A549 (cell line): Measurements from ENCODE around the gene RHEB. TPM values are rescaled to one million over a fixed set of nuclear protein-coding genes. Genes with fewer than 3 reads are reported as not detected.
A peak's percentile ranks its signal among the peaks of the same experiment; 100 is the strongest.

Source experiments
- ATAC-seq, 2 experiments: fragments of 200-7000 bp in 1 of 2; fragments of >200 bp in 1 of 2; cut with Nextera tagmentation in 1 of 2; cut with Tn5 transposase in 1 of 2; 3 replicates each; pipeline versions ENCODE4 v1.8.0 to v1.9.1; 2018 to 2020; ENCODE audit warnings: mild to moderate bottlenecking in 1 of 2, moderate library complexity in 1 of 2
- CTCF ChIA-PET: fragments of 300-600 bp; sonication (Branson Sonifier 250); formaldehyde crosslinking; extraction: SDS; loops from one replicate; lab custom pipeline; 2021; ENCODE audit warnings: antibody characterized with exemption, inconsistent platforms; lab: Yijun Ruan, JAX
- POLR2A ChIA-PET: fragments of 350-600 bp; formaldehyde crosslinking; extraction: SDS; loops from one replicate; lab custom pipeline; 2021; ENCODE audit warnings: antibody characterized with exemption, inconsistent platforms; lab: Yijun Ruan, JAX
- DNase-seq, 2 experiments: peaks; one replicate each; pipeline versions ENCODE4 v3.0.0 to v3.0.0-alpha.2; 2011 to 2016; ENCODE audit warnings: low read depth in 1 of 2, low spot score in 1 of 2
- FAIRE-seq: peaks from 2 replicates; lab custom pipeline; 2011; peaks lifted over from hg19 to GRCh38; lab: Jason Lieb, UNC
- H3K27ac ChIP-seq, 2 experiments: fragments of >200 bp; sonication (Bioruptor Twin); formaldehyde crosslinking; 3 replicates each; pipeline ENCODE4 v1.5.1; 2016 to 2017
- H3K4me1 ChIP-seq: fragments of >200 bp; sonication (Bioruptor Twin); formaldehyde crosslinking; 3 replicates; pipeline ENCODE4 v1.6.1; 2016
- H3K4me2 ChIP-seq: fragments of >200 bp; sonication (Bioruptor Twin); formaldehyde crosslinking; 3 replicates; pipeline ENCODE4 v1.6.1; 2016
- H3K4me3 ChIP-seq: fragments of >200 bp; sonication (Bioruptor Twin); formaldehyde crosslinking; 3 replicates; pipeline ENCODE4 v1.5.1; 2016
- H3K9me3 ChIP-seq: fragments of >200 bp; sonication (Bioruptor Twin); formaldehyde crosslinking; 3 replicates; pipeline ENCODE4 v1.6.1; 2016
- BHLHE40 ChIP-seq: IDR thresholded peaks from 2 replicates; pipeline ENCODE4 v1.6.1; 2012; ENCODE audit warnings: low read depth, low read length, inconsistent platforms
- CBX2 ChIP-seq: fragments of 200-600 bp; sonication (generic); IDR thresholded peaks from 2 replicates; pipeline ENCODE4 v1.6.1; 2016; ENCODE audit warnings: low read depth, mild to moderate bottlenecking, borderline replicate concordance
- CEBPB ChIP-seq, 2 experiments: fragments of >200 bp in 1 of 2; sonication (Bioruptor Twin) in 1 of 2; formaldehyde crosslinking in 1 of 2; IDR thresholded peaks; 2 replicates each; pipeline ENCODE4 v1.6.1; 2012 to 2016
- CHD4 ChIP-seq: fragments of 200-600 bp; sonication (generic); IDR thresholded peaks from 2 replicates; pipeline ENCODE4 v1.6.1; 2016; ENCODE audit warnings: antibody characterized with exemption, mild to moderate bottlenecking, borderline replicate concordance
- ELK1 ChIP-seq: fragments of 150-350 bp; IDR thresholded peaks from 2 replicates; pipeline ENCODE4 v1.6.1; 2014; ENCODE audit warnings: low read depth, mild to moderate bottlenecking, low read length
- FOSB ChIP-seq: fragments of 250-450 bp; sonication (Bioruptor Pico); IDR thresholded peaks from 2 replicates; pipeline ENCODE4 v1.5.0; 2020; ENCODE audit warnings: mild to moderate bottlenecking, moderate library complexity
- FOSL2 ChIP-seq, 2 experiments: fragments of 450-650 bp in 1 of 2; fragments of >200 bp in 1 of 2; sonication (Bioruptor Twin) in 1 of 2; formaldehyde crosslinking; IDR thresholded peaks; 2 replicates each; pipeline versions ENCODE4 v1.5.0 to v1.6.1; 2016 to 2020; ENCODE audit warnings: mild to moderate bottlenecking in 1 of 2, moderate library complexity in 1 of 2
- HEYL ChIP-seq: fragments of 250-450 bp; sonication (Bioruptor Pico); IDR thresholded peaks from 2 replicates; pipeline ENCODE4 v1.8.0; 2021; ENCODE audit warnings: mild to moderate bottlenecking, moderate library complexity
- HOXB13 ChIP-seq: fragments of 250-450 bp; sonication (Bioruptor Pico); IDR thresholded peaks from 2 replicates; pipeline ENCODE4 v1.5.0; 2020; ENCODE audit warnings: low read depth, mild to moderate bottlenecking, moderate library complexity
- JUN ChIP-seq, 2 experiments: fragments of >200 bp; sonication (Bioruptor Twin); formaldehyde crosslinking; IDR thresholded peaks; 2 replicates in 1 of 2; 3 replicates in 1 of 2; pipeline ENCODE4 v1.6.1; 2016 to 2017
- KDM5A ChIP-seq: fragments of 200-600 bp; sonication (generic); IDR thresholded peaks from 2 replicates; pipeline ENCODE4 v1.6.1; 2016; ENCODE audit warnings: antibody characterized with exemption, mild to moderate bottlenecking
- MAX ChIP-seq: IDR thresholded peaks from 2 replicates; pipeline ENCODE4 v1.6.1; 2012
- MYC ChIP-seq: IDR thresholded peaks from 2 replicates; pipeline ENCODE4 v1.6.1; 2012; ENCODE audit warnings: mild to moderate bottlenecking, inconsistent platforms, low read length, improper control_type of control experiment, borderline replicate concordance
- NFE2L2 ChIP-seq: fragments of 150-350 bp; conservative IDR thresholded peaks from 2 replicates; pipeline ENCODE4 v1.6.1; 2014; ENCODE audit warnings: low read length
- RFX5 ChIP-seq: fragments of 450-650 bp; IDR thresholded peaks from 2 replicates; pipeline ENCODE4 v1.7.1; 2014; ENCODE audit warnings: antibody characterized with exemption, mild to moderate bottlenecking, moderate library complexity
- RNF2 ChIP-seq: fragments of 200-600 bp; sonication (generic); IDR thresholded peaks from 2 replicates; pipeline ENCODE4 v1.6.1; 2016; ENCODE audit warnings: low read depth, mild to moderate bottlenecking, antibody characterized with exemption, moderate library complexity, borderline replicate concordance
- SMC3 ChIP-seq: fragments of >200 bp; sonication (Bioruptor Twin); formaldehyde crosslinking; IDR thresholded peaks from 3 replicates; pipeline ENCODE4 v1.6.1; 2018; ENCODE audit warnings: inconsistent platforms
- TFCP2L1 ChIP-seq: fragments of 250-450 bp; sonication (Bioruptor Pico); IDR thresholded peaks from 2 replicates; pipeline ENCODE4 v1.5.0; 2021; ENCODE audit warnings: mild to moderate bottlenecking
- WGBS: methylation state at CpG from one replicate; pipeline ENCODE4 v1.1.6; 2017; ENCODE audit errors: missing lambda C conversion rate; 5-methylcytosine and 5-hydroxymethylcytosine counted together
- polyA plus RNA-seq, 4 experiments: library from polyadenylated mRNA; depleted of rRNA in 3 of 4; stranded (reverse); fragments of >200 nt; fragmentation: RNase III in 1 of 4; extraction: RNeasy Plus Mini Kit Qiagen cat#74134 plus additional on column Dnase treatment in 1 of 4; gene quantifications; 2 replicates in 3 of 4; 3 replicates in 1 of 4; pipeline ENCODE4 v1.2.3, GENCODE V29; 2011 to 2017
- TF ChIP-seq, protein P1 (sequence below): IDR thresholded peaks from 2 replicates; pipeline ENCODE4 v1.6.1; 2012; ENCODE audit warnings: low read depth, borderline replicate concordance

Gene RHEB
- polyA plus RNA-seq, 2 of the 4 experiments (the other 2 are of a cell fraction): 110 to 198 TPM

- no peaks in the 10 kb centered on the region for H3K9me3 ChIP-seq
- DNase-seq: no peak
- no peak for ATAC-seq
- ChIA-PET POLR2A (interaction anchor here (1.0 to 1.5 kb wide), 3 partner anchors 70 to 107 kb away, joined by 3 to 5 read pairs (median 4); partner anchors contain the start of gene NUB1), CTCF (interaction anchor here (0.6 to 16.5 kb wide), 44 partner anchors 11 to 360 kb away, joined by 3 to 438 read pairs (median 8); partner anchors contain the start of genes CRYGN and WDR86)
- WGBS: 96% methylated on average over 26 of the region's 26 CpGs
- H3K27ac ChIP-seq: peak overlapping the region; percentile 83 to 98
- H3K4me3 ChIP-seq: peak overlapping the region; percentile 51
- TF ChIP-seq CHD4 (no peak), HOXB13 (CRISPR knock-in tag) (no peak), RFX5 (no peak)
- peak overlapping the region; percentile 86 for H3K4me2 ChIP-seq
- FAIRE-seq: no peak
- H3K4me1 ChIP-seq: peaks cover 11% of the 10 kb centered on the region; the same call in 2 of the 3 replicates
These were observed 71.8 kb downstream of the RHEB start for GRCh38 chr7:151447901-151448260.

- Histone ChIP-seq H3K27ac (peak overlapping the region in 1 of 2 experiments; percentile 57; a peak in 3 of 6 replicates), H3K4me3 (no peak overlapping the region), H3K9me3 (no peaks in the 10 kb centered on the region), H3K4me1 (peaks cover 11% of the 10 kb centered on the region; the same call in 2 of the 3 replicates), H3K4me2 (no peak overlapping the region)
- 94% methylated on average over 18 of the region's 18 CpGs for WGBS
- DNase-seq: no peak
- no peak for ATAC-seq
- FAIRE-seq: no peak
- POLR2A ChIA-PET: no interaction called here
- no peak for TF ChIP-seq FOSL2 (IDR thresholded peaks at IDR 0.05)
- no peak for TF ChIP-seq FOSL2 (CRISPR knock-in tag; IDR thresholded peaks at IDR 0.05)
- no peak for TF ChIP-seq NFE2L2
- TF ChIP-seq HEYL (CRISPR knock-in tag): no peak
- TF ChIP-seq JUN (IDR thresholded peaks at IDR 0.05): no peak
- no peak for TF ChIP-seq RNF2
- TF ChIP-seq, protein P1, sequence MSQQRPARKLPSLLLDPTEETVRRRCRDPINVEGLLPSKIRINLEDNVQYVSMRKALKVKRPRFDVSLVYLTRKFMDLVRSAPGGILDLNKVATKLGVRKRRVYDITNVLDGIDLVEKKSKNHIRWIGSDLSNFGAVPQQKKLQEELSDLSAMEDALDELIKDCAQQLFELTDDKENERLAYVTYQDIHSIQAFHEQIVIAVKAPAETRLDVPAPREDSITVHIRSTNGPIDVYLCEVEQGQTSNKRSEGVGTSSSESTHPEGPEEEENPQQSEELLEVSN: no peak
- CTCF ChIA-PET: interaction anchor here (1.2 to 16.5 kb wide), 25 partner anchors 10 to 335 kb away, joined by 4 to 438 read pairs (median 11); partner anchors contain the start of genes CRYGN and WDR86
These were observed 72.4 kb downstream of the RHEB start for GRCh38 chr7:151447312-151447711.

GRCh38 chr7:151446412-151446811 lies 73.3 kb downstream of the RHEB start:
- TF ChIP-seq BHLHE40 (no peak), ELK1 (no peak), MYC (no peak), MAX (no peak), JUN (IDR thresholded peaks at IDR 0.05) (no peak), SMC3 (no peak), CBX2 (no peak), TFCP2L1 (CRISPR knock-in tag) (no peak), FOSB (CRISPR knock-in tag) (no peak), KDM5A (no peak), CEBPB (IDR thresholded peaks at IDR 0.05) (no peak)

More at GRCh38 chr7:151446412-151446811, 73.3 kb downstream of the RHEB start:
- peaks cover 12% of the 10 kb centered on the region for H3K4me1 ChIP-seq
- no peak for FAIRE-seq
- H3K9me3 ChIP-seq: no peaks in the 10 kb centered on the region
- 89% methylated on average over 1 of the region's 2 CpGs for WGBS
- no peak overlapping the region for H3K4me2 ChIP-seq
- ChIA-PET POLR2A (no interaction called here), CTCF (interaction anchor here (0.9 to 16.5 kb wide), 6 partner anchors 10 to 132 kb away, joined by 3 to 438 read pairs (median 26); no protein-coding TSS in a partner anchor)
- no peak for DNase-seq
- peak overlapping the region in 1 of 2 experiments; percentile 53; a peak in 2 of 6 replicates for H3K27ac ChIP-seq
- H3K4me3 ChIP-seq: no peak overlapping the region
- ATAC-seq: no peak
